ENCODE measurements around the gene PRKAG2.

DNA sequence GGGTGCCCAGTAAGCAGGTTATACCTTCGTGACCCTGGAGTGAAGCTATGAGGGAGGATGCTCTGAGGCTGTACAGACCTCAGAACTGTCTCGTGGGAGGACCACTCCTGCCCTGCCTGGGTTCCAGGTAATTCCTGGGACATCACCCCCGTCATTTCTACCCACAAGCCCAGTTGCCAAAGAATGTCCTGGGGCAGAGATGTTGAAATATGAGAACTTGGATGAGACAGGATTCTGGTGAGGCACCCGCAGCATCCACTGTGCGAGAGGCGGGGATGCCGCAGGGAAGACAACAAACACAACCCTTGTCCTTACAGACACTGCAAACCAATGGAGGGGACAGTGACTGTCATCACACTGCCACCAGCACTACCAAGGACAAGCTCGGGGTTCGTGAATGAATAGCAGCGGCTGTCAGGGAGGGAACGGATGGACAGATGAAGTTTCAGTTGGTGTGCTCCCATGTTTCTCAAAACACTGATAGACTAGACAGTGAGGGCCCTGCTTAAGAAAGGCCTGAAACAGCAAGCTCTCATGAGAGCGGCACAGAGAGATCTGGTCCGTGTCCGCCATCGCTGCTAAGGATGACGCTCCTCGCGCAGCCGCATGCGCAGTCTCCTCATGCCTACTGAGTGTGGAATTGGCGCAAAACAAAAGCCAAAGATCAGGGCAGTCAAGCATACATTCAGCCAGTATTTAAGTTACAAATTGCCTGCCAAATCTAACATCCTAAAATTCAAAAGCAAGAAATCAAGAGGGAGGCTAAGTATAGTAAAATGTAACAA is 275.2 kb downstream of the PRKAG2 start:
- TF ChIP-seq, protein P1, sequence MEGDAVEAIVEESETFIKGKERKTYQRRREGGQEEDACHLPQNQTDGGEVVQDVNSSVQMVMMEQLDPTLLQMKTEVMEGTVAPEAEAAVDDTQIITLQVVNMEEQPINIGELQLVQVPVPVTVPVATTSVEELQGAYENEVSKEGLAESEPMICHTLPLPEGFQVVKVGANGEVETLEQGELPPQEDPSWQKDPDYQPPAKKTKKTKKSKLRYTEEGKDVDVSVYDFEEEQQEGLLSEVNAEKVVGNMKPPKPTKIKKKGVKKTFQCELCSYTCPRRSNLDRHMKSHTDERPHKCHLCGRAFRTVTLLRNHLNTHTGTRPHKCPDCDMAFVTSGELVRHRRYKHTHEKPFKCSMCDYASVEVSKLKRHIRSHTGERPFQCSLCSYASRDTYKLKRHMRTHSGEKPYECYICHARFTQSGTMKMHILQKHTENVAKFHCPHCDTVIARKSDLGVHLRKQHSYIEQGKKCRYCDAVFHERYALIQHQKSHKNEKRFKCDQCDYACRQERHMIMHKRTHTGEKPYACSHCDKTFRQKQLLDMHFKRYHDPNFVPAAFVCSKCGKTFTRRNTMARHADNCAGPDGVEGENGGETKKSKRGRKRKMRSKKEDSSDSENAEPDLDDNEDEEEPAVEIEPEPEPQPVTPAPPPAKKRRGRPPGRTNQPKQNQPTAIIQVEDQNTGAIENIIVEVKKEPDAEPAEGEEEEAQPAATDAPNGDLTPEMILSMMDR (IDR thresholded peaks at IDR 0.05), result no peak
- TF ChIP-seq RFX5 (IDR thresholded peaks at IDR 0.05; ENCODE audit: low read length), result no peak
- no peak for TF ChIP-seq CHD2 (IDR thresholded peaks at IDR 0.05; ENCODE audit: low read length, partially characterized antibody)
- TF ChIP-seq, protein P2, sequence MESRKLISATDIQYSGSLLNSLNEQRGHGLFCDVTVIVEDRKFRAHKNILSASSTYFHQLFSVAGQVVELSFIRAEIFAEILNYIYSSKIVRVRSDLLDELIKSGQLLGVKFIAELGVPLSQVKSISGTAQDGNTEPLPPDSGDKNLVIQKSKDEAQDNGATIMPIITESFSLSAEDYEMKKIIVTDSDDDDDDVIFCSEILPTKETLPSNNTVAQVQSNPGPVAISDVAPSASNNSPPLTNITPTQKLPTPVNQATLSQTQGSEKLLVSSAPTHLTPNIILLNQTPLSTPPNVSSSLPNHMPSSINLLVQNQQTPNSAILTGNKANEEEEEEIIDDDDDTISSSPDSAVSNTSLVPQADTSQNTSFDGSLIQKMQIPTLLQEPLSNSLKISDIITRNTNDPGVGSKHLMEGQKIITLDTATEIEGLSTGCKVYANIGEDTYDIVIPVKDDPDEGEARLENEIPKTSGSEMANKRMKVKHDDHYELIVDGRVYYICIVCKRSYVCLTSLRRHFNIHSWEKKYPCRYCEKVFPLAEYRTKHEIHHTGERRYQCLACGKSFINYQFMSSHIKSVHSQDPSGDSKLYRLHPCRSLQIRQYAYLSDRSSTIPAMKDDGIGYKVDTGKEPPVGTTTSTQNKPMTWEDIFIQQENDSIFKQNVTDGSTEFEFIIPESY (IDR thresholded peaks at IDR 0.05; ENCODE audit: borderline replicate concordance, low read depth), result no peak
- TF ChIP-seq, protein P3, sequence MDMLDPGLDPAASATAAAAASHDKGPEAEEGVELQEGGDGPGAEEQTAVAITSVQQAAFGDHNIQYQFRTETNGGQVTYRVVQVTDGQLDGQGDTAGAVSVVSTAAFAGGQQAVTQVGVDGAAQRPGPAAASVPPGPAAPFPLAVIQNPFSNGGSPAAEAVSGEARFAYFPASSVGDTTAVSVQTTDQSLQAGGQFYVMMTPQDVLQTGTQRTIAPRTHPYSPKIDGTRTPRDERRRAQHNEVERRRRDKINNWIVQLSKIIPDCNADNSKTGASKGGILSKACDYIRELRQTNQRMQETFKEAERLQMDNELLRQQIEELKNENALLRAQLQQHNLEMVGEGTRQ (IDR thresholded peaks at IDR 0.05; ENCODE audit: borderline replicate concordance, low read depth, low read length), result no peak
- TF ChIP-seq POLR2AphosphoS5 (IDR thresholded peaks at IDR 0.05; ENCODE audit: low read depth, low read length), result no peak
